Activated T-helper 2 cell treated with anti-CD3 and anti-CD28 coated beads, Interferon-gamma antibody, Interleukin-2, Interleukin-4, amounts not matched to agents 10 μg/mL and 5 μg/mL and 100 μg/mL, durations not matched to agents 14 hours and 24 hours and 36 hours (primary cell): ENCODE results near the gene SLF2. TPM values are rescaled to one million over a fixed set of nuclear protein-coding genes. Genes with fewer than 3 reads are reported as not detected.
"Not testable (repeated sequence)": the region's sequence is repeated elsewhere in the genome, so short reads cannot be mapped to it uniquely, and the experiment has no call there.

Source experiments
- DNase-seq: peaks from one replicate; pipeline ENCODE4 v3.0.0; 2021; ENCODE audit warnings: low spot score
- H3K27ac Mint-ChIP-seq: one replicate; pipeline ENCODE4 v1.8.0; 2021; ENCODE audit warnings: mixed read lengths
- H3K27me3 Mint-ChIP-seq: one replicate; pipeline ENCODE4 v1.8.0; 2021; ENCODE audit warnings: low read depth, mixed read lengths
- H3K36me3 Mint-ChIP-seq: one replicate; pipeline ENCODE4 v1.8.0; 2021; ENCODE audit warnings: low read depth, mixed read lengths
- H3K4me1 Mint-ChIP-seq: one replicate; pipeline ENCODE4 v1.8.0; 2021; ENCODE audit warnings: low read depth, mixed read lengths
- H3K4me3 Mint-ChIP-seq: one replicate; pipeline ENCODE4 v1.8.0; 2021; ENCODE audit warnings: low read depth, mild to moderate bottlenecking, moderate library complexity, mixed read lengths
- H3K9me3 Mint-ChIP-seq: one replicate; pipeline ENCODE4 v1.8.0; 2021; ENCODE audit warnings: mixed read lengths
- intact Hi-C: fragments of 100-400 bp; cut with micrococcal nuclease; formaldehyde crosslinking; loops from one replicate; pipeline ENCODE4 v1.15.1; 2023
- total RNA-seq: library from RNA; stranded (reverse); gene quantifications from 2 replicates; pipeline ENCODE4 v1.2.3, GENCODE V29; 2022

Gene SLF2
- total RNA-seq, 1 donor from 2014 or later = 34.0 TPM

DNA sequence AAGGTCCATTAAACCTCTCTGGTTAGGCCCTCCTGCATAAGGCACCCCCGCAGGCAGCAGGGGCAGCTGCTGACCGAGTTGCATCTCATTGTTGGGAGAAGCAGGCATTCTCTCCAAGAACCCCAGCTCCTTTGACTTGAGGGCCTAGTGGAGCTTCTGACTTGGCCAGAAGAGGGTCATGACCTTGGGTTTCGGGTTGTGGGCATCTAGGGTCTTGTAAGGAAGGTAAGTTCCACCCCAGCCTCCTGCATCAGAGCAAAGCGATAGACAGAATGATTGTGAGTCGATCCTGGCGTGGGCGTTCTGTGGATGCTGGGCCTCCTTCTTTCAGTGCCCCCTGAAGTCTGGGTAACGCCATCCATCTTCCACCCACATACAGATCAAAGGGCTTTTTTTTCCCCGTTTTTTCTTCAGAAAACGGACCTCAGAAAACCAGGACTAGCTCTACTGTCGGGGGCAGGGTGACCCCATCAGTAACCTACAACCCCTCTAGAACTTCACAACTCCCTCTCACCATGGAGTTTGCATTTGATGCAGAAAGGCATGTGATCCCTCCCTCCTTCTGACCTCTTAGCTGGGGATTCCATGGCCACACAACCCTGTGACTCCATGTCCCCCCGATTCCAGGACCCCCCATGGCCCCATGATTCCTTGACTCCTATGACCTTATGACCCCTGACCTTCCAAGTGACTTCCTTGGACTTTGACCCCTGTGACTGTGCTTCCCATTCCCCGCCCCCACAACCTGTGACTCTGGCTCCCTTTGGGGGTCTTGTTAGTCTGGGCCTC, 59.5 kb downstream of the SLF2 start:
- Mint-ChIP-seq H3K36me3 (no peaks in the 10 kb centered on the region), H3K27me3 (no peaks in the 10 kb centered on the region), H3K4me1 (peaks cover 2% of the 10 kb centered on the region), H3K27ac (no peak overlapping the region), H3K4me3 (no peak overlapping the region), H3K9me3 (no peaks in the 10 kb centered on the region)
- DNase-seq = no peak
- intact Hi-C loops = no loop called here

DNA sequence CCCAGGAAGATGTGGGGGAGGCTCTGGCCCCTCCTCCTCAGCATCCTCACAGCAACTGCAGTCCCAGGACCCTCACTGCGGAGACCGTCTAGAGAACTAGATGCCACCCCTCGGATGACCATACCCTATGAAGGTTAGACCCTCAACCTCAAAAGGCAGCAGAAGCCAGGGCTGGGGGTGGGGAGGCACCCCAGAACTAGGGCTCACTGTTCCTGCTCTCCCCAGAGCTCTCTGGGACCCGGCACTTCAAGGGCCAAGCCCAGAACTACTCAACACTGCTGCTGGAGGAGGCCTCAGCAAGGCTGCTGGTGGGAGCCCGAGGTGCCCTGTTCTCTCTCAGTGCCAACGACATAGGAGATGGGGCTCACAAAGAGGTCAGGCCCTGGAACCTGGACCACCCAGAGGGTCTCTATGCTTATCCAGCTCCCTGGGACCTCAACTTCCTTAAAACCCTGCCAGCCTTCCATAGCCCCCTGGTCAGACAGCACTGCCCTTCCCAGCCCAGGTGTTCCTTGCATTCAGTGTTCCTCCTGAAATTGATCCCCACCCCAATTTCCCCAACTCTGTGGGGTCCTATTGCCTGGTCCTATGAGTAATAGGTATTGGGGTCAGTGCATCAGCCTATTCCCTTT, 60.3 kb downstream of the SLF2 start:
- H3K4me1 Mint-ChIP-seq = peaks cover 2% of the 10 kb centered on the region
- DNase-seq = no peak
- no peaks in the 10 kb centered on the region for H3K36me3 Mint-ChIP-seq
- no peaks in the 10 kb centered on the region for H3K9me3 Mint-ChIP-seq
- intact Hi-C loops = no loop called here
- no peak overlapping the region for H3K4me3 Mint-ChIP-seq
- no peak overlapping the region for H3K27ac Mint-ChIP-seq
- no peaks in the 10 kb centered on the region for H3K27me3 Mint-ChIP-seq

DNA sequence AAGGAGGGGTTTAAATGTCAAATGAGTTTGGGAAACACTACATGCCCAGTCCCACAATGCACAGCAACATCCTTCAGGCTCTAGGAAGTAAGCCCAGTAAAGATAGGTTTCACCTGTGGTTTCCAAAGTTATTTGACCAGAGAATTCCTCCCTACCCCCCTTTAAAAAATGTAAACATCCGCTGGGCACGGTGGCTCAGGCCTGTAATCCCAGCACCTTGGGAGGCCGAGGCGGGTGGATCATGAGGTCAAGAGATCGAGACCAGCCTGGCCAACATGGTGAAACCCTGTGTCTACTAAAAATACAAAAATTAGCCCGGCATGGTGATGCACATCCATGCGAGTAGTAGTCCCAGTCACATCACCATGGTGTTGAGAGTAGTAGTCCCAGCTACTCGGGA, 62.6 kb downstream of the SLF2 start:
- H3K27me3 Mint-ChIP-seq, H3K27ac Mint-ChIP-seq, H3K9me3 Mint-ChIP-seq, intact Hi-C loops, H3K4me3 Mint-ChIP-seq, H3K4me1 Mint-ChIP-seq, DNase-seq, H3K36me3 Mint-ChIP-seq: not testable (repeated sequence)

DNA sequence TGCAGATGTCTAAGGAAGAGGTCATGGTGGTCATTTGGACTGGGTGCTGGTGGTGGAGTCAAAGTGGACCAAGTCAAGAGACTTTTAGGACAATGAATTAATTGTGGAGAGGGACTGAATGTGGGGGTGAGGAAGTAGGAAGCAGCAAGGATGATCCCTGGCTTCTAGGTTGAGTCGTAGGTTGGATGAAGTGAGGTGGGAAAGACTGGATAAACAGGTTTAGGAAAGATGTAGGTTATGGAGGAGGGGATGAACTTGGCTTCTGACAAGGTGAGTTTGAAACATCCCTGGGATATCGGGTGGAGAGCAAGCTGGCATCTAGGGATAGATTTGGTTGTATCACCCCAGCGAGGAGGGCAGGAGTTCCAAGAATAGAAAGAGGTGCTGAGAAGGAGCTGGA, 64.1 kb downstream of the SLF2 start:
- no peak overlapping the region for H3K27ac Mint-ChIP-seq
- intact Hi-C loops = no loop called here

DNA sequence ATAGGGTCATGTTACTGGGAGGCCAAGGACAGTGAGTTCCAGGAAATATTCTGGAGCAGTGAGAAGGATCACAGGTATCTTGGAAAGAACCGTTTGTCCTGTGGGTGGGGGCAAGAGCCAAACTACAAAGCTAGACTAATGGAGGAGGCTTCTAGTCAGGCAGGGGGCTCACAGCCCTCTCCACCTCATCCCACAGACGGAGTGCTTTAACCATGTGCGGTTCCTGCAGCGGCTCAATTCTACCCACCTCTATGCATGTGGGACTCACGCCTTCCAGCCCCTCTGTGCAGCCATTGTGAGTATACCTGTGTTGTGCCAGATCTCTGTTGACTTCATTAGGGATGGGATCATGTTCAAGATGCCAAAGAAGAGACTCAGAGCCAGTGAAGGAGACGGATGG, 64.7 kb downstream of the SLF2 start:
- H3K9me3 Mint-ChIP-seq = no peaks in the 10 kb centered on the region
- H3K27me3 Mint-ChIP-seq = no peaks in the 10 kb centered on the region
- no peaks in the 10 kb centered on the region for H3K36me3 Mint-ChIP-seq
- intact Hi-C loops = no loop called here
- H3K27ac Mint-ChIP-seq = no peak overlapping the region
- H3K4me1 Mint-ChIP-seq = no peaks in the 10 kb centered on the region
- no peak for DNase-seq
- H3K4me3 Mint-ChIP-seq = no peak overlapping the region

More for the DNA sequence above, 64.1 kb downstream of the SLF2 start:
- no peaks in the 10 kb centered on the region for H3K9me3 Mint-ChIP-seq
- H3K4me3 Mint-ChIP-seq = no peak overlapping the region
- no peaks in the 10 kb centered on the region for H3K36me3 Mint-ChIP-seq
- no peak for DNase-seq
- H3K27me3 Mint-ChIP-seq = no peaks in the 10 kb centered on the region
- H3K4me1 Mint-ChIP-seq = no peaks in the 10 kb centered on the region

DNA sequence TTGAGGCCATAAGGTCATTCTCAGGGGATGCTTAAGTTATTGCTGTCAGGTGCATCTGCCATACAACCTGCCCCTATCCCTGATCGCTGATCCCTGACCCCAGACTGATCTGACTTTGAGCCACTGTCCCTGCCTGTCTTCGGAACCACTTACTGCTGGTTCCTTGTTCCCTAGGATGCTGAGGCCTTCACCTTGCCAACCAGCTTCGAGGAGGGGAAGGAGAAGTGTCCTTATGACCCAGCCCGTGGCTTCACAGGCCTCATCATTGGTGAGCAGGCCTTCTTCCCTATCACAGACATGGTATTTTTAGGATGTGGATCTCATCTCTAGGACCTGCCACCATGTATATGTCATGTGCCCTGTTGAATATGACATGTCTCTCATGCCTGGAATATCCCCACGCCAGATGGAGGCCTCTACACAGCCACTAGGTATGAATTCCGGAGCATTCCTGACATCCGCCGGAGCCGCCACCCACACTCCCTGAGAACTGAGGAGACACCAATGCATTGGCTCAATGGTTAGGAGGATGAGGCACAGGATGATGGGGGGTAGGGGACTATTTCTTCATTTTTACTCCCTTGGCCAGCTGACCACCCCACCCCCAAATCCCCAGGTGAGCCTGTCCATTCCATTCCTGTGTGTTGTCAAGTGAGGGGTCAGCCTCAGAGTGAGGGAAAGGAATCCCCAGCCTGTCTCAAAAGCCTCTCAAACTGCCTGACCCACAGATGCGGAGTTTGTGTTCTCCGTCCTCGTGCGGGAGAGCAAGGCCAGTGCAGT, 65.5 kb downstream of the SLF2 start:
- Mint-ChIP-seq H3K36me3 (no peaks in the 10 kb centered on the region), H3K27ac (no peak overlapping the region), H3K9me3 (no peaks in the 10 kb centered on the region), H3K4me1 (no peaks in the 10 kb centered on the region), H3K4me3 (no peak overlapping the region), H3K27me3 (no peaks in the 10 kb centered on the region)
- intact Hi-C loops = no loop called here
- DNase-seq = no peak

DNA sequence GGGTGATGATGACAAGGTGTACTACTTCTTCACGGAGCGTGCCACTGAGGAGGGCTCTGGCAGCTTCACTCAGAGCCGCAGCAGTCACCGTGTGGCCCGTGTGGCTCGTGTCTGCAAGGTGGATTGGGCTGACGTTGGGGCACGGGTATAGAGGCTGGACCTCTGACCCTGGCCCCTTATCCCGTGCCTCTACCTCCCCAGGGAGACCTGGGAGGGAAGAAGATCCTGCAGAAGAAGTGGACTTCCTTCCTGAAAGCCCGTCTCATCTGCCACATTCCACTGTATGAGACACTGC, 66.1 kb downstream of the SLF2 start:
- no peaks in the 10 kb centered on the region for H3K36me3 Mint-ChIP-seq
- H3K4me1 Mint-ChIP-seq = no peaks in the 10 kb centered on the region
- intact Hi-C loops = no loop called here
- no peak overlapping the region for H3K27ac Mint-ChIP-seq
- H3K4me3 Mint-ChIP-seq = no peak overlapping the region
- no peaks in the 10 kb centered on the region for H3K9me3 Mint-ChIP-seq
- H3K27me3 Mint-ChIP-seq = no peaks in the 10 kb centered on the region
- DNase-seq = no peak

DNA sequence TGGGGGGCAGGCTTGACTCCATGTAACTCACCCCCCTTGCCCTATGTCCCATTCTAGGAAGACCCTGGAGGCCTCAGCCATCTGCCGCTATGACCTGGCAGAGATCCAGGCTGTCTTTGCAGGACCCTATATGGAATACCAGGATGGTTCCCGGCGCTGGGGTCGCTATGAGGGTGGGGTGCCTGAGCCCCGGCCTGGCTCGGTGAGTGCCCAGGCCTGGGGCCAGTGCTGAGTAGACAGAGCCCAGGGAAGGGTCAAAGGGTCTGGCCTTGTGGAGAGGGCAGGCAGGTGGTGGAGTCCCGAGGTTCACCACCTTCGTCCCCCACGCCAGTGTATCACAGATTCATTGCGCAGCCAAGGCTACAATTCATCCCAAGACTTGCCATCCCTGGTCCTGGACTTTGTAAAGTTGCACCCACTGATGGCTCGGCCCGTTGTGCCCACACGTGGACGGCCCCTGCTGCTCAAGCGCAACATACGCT, 67.1 kb downstream of the SLF2 start:
- Mint-ChIP-seq H3K27ac (no peak overlapping the region), H3K36me3 (no peaks in the 10 kb centered on the region), H3K4me3 (no peak overlapping the region), H3K27me3 (no peaks in the 10 kb centered on the region), H3K9me3 (no peaks in the 10 kb centered on the region), H3K4me1 (no peaks in the 10 kb centered on the region)
- intact Hi-C loops = no loop called here
- DNase-seq = no peak

DNA sequence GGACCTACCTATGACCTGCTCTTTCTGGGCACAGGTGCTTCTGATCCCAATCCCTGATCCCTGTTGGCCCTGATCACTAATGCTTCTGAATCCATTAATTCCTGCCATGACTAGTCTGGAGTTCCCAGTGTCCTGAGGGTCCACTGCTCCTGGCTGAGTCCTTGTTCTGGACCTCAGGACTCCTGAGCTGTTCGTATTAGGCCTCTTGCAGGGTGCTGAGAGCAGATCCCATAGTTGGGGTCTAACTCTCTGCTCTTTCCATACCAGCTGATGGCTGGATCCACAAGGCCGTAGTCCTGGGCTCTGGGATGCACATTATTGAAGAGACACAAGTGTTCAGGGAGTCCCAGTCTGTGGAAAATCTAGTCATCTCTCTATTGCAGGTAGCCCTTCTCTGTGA, 67.5 kb downstream of the SLF2 start:
- H3K4me3 Mint-ChIP-seq = no peak overlapping the region
- no peak for DNase-seq
- no peaks in the 10 kb centered on the region for H3K9me3 Mint-ChIP-seq
- no peaks in the 10 kb centered on the region for H3K36me3 Mint-ChIP-seq
- H3K27me3 Mint-ChIP-seq = no peaks in the 10 kb centered on the region
- no peak overlapping the region for H3K27ac Mint-ChIP-seq
- H3K4me1 Mint-ChIP-seq = no peaks in the 10 kb centered on the region
- intact Hi-C loops = no loop called here

DNA sequence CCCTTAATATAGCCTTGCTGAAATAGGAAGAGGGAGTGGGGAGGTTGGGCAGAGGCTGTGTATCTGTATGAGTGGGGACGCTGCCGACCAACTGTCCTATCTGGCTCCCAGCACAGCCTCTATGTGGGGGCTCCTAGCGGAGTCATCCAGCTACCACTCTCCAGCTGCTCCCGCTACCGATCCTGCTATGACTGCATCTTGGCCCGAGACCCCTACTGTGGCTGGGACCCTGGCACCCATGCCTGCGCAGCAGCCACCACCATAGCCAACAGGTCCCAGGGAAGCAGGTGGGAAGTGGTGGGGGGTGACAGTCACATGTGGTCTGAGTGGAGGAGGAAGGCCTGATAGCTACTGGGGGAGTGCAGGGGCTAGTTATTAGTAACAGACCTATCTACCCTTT, 67.9 kb downstream of the SLF2 start:
- Mint-ChIP-seq H3K4me3 (no peak overlapping the region), H3K4me1 (peaks cover 4% of the 10 kb centered on the region), H3K9me3 (no peaks in the 10 kb centered on the region), H3K27ac (no peak overlapping the region), H3K36me3 (peaks cover 3% of the 10 kb centered on the region), H3K27me3 (no peaks in the 10 kb centered on the region)
- DNase-seq = no peak
- intact Hi-C loops = no loop called here

DNA sequence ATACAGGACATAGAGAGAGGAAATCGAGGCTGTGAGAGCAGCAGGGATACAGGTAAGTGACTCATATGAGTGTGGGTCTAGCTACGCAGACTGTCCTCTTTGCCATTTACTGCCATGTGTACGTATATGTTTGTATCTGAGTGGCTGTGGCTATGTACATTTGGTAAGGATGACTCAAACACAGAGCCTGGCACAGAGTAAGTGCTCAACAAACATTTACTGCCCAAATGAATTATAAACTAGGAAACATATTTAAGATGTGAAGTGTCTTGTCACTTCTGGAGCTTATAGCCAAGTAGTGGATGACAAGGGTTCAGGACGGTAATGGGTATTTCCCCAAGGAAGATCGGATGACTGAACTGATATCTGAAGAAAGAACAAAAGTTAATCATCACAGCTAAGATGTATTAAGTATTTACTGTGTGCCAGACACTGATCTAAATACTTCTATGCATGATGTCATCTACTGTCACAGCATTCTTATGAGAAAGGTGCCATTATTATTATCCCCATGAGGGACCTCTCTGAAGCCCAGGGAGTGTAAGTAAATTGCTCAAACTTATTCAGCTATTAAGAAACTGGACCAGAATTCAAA, 68.5 kb downstream of the SLF2 start:
- intact Hi-C loops = no loop called here
- no peak overlapping the region for H3K27ac Mint-ChIP-seq
- no peak for DNase-seq
- H3K4me1 Mint-ChIP-seq = peaks cover 5% of the 10 kb centered on the region
- peaks cover 5% of the 10 kb centered on the region for H3K36me3 Mint-ChIP-seq
- H3K9me3 Mint-ChIP-seq = no peaks in the 10 kb centered on the region
- H3K27me3 Mint-ChIP-seq = no peaks in the 10 kb centered on the region
- no peak overlapping the region for H3K4me3 Mint-ChIP-seq

DNA sequence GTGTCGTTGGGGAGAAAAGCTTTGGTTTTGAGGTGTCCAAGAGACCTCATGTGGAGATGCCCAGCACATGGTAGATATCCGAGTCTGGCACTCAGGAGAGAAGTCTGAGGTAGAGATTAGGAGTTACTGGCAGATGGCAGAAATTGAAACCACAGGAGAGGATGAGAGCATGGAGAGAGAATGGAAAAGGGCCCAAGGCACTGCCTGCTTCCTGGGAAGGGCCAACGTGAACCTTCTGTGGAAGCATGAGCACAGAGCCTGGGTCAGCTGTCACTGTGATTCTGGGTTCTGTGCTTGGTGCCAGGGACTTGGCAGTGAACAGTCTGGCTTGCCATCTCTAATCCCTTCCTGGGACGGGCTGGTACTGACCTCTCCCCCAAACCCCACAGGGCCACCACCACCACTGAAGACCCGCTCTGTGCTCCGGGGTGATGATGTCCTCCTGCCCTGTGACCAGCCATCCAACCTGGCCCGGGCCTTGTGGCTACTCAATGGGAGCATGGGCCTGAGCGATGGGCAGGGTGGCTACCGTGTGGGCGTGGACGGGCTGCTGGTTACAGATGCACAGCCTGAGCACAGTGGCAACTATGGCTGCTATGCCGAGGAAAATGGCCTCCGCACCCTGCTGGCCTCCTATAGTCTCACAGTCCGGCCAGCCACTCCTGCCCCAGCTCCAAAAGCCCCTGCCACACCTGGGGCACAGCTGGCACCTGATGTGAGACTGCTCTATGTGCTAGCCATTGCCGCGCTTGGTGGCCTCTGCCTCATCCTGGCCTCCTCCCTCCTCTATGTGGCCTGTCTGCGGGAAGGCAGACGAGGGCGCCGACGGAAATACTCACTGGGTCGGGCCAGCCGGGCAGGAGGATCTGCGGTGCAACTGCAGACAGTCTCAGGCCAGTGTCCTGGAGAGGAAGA, 70.4 kb downstream of the SLF2 start:
- Mint-ChIP-seq H3K27me3 (no peaks in the 10 kb centered on the region), H3K27ac (no peak overlapping the region), H3K36me3 (peaks cover 13% of the 10 kb centered on the region), H3K4me3 (no peak overlapping the region), H3K9me3 (no peaks in the 10 kb centered on the region), H3K4me1 (peaks cover 10% of the 10 kb centered on the region)
- no peak for DNase-seq
- intact Hi-C loops = no loop called here
